GM19452 (cell line): ENCODE data around the gene ICAM3.
"Not testable (repeated sequence)": the region's sequence is repeated elsewhere in the genome, so short reads cannot be mapped to it uniquely, and the experiment has no call there.

Experiments
- ATAC-seq: cut with Tn5 transposase; IDR thresholded peaks from one replicate; pipeline ENCODE4 v1.9.1; 2021; ENCODE audit not compliant: unreplicated experiment

The ICAM3 gene

GRCh38 chr19:10352764-10353671, 13.6 kb upstream of the ICAM3 start:
- no peak for ATAC-seq

- no peak for ATAC-seq
Measured at GRCh38 chr19:10346509-10346908, 7.1 kb upstream of the ICAM3 start.

- ATAC-seq, result no peak
Measured at GRCh38 chr19:10344780-10345179, 5.4 kb upstream of the ICAM3 start.

GRCh38 chr19:10343495-10343894, 4.1 kb upstream of the ICAM3 start:
- ATAC-seq, result no peak

- no peak for ATAC-seq
Measured at GRCh38 chr19:10339977-10340376, 553 bp upstream of the ICAM3 start.

GRCh38 chr19:10338940-10339339, 484 bp downstream of the ICAM3 start:
- ATAC-seq, result no peak

GRCh38 chr19:10336725-10337124, 2.7 kb downstream of the ICAM3 start:
- ATAC-seq, result not testable (repeated sequence)

- ATAC-seq, result no peak
Measured at GRCh38 chr19:10335352-10335985, 4.0 kb downstream of the ICAM3 start.

- ATAC-seq, result no peak
Measured at GRCh38 chr19:10334588-10335351, 4.7 kb downstream of the ICAM3 start.

- ATAC-seq, result peak; percentile 6
Measured at GRCh38 chr19:10333758-10334587, 5.5 kb downstream of the ICAM3 start.

- ATAC-seq, result peak; percentile 87
Measured at GRCh38 chr19:10332965-10333757, 6.3 kb downstream of the ICAM3 start, which contains the start of gene RAVER1. Gene RAVER1 (minus strand): TSS chr19:10333529. CDS start chr19:10333507, 22 bp downstream.

GRCh38 chr19:10332158-10332964, 7.1 kb downstream of the ICAM3 start:
- no peak for ATAC-seq

GRCh38 chr19:10329555-10329954, 9.9 kb downstream of the ICAM3 start:
- no peak for ATAC-seq

- no peak for ATAC-seq
Measured at GRCh38 chr19:10328558-10329429, 10.6 kb downstream of the ICAM3 start.

GRCh38 chr19:10327793-10328192, 11.6 kb downstream of the ICAM3 start:
- no peak for ATAC-seq

GRCh38 chr19:10325732-10326131, 13.7 kb downstream of the ICAM3 start:
- no peak for ATAC-seq

- ATAC-seq, result no peak
Measured at GRCh38 chr19:10321874-10322835, 17.3 kb downstream of the ICAM3 start.
